GM10847 (cell line): ENCODE measurements around the gene CNDP1.

Experiments
- POLR2A ChIP-seq: IDR thresholded peaks from 2 replicates; pipeline ENCODE4 v1.6.1; 2011; ENCODE audit not compliant: insufficient read length; ENCODE audit errors: extremely low read depth

CNDP1 gene

GRCh38 chr18:74513149-74513882 lies 21.0 kb upstream of the CNDP1 start:
- TF ChIP-seq POLR2A = no peak

GRCh38 chr18:74513883-74514205 lies 20.5 kb upstream of the CNDP1 start:
- no peak for TF ChIP-seq POLR2A

- no peak for TF ChIP-seq POLR2A
Observed at GRCh38 chr18:74514860-74515495, 19.3 kb upstream of the CNDP1 start.

- no peak for TF ChIP-seq POLR2A
Observed at GRCh38 chr18:74515620-74516231, 18.6 kb upstream of the CNDP1 start.

- no peak for TF ChIP-seq POLR2A
Observed at GRCh38 chr18:74516271-74517235, 17.7 kb upstream of the CNDP1 start.

GRCh38 chr18:74517236-74517630 lies 17.1 kb upstream of the CNDP1 start:
- no peak for TF ChIP-seq POLR2A

GRCh38 chr18:74518456-74519295 lies 15.6 kb upstream of the CNDP1 start:
- TF ChIP-seq POLR2A = no peak

GRCh38 chr18:74519320-74520095 lies 14.8 kb upstream of the CNDP1 start:
- TF ChIP-seq POLR2A = no peak

GRCh38 chr18:74520096-74520833 lies 14.0 kb upstream of the CNDP1 start:
- no peak for TF ChIP-seq POLR2A

- no peak for TF ChIP-seq POLR2A
Observed at GRCh38 chr18:74521068-74521725, 13.1 kb upstream of the CNDP1 start.

GRCh38 chr18:74522635-74523548 lies 11.4 kb upstream of the CNDP1 start:
- TF ChIP-seq POLR2A = no peak

- no peak for TF ChIP-seq POLR2A
Observed at GRCh38 chr18:74524097-74524496, 10.2 kb upstream of the CNDP1 start.

GRCh38 chr18:74525741-74526140 lies 8.6 kb upstream of the CNDP1 start:
- no peak for TF ChIP-seq POLR2A
